ENCODE data around the gene ERBB3. TPM values are rescaled to one million over a fixed set of nuclear protein-coding genes. Genes with fewer than 3 reads are reported as not detected.
A peak's percentile ranks its signal among the peaks of the same experiment; 100 is the strongest.

Gene ERBB3
- polyA plus RNA-seq, 1 of the 3 experiments (the other 2 are of a cell fraction) = 1.4 TPM

- peak overlapping the region in 1 of 2 experiments; percentile 10; a peak in 1 of 4 replicates for H3K27ac ChIP-seq (ENCODE audit: low read depth in 2 of 2, low read length in 1 of 2)
- no peaks in the 10 kb centered on the region for H3K9me2 ChIP-seq
- H3K9ac ChIP-seq = no peak overlapping the region
- H3K79me2 ChIP-seq (ENCODE audit: insufficient read depth) = peaks cover 21% of the 10 kb centered on the region
- TF ChIP-seq USF2 (IDR thresholded peaks at IDR 0.05; ENCODE audit: borderline replicate concordance, low read depth, low read length) = no peak
- TF ChIP-seq, protein P1, sequence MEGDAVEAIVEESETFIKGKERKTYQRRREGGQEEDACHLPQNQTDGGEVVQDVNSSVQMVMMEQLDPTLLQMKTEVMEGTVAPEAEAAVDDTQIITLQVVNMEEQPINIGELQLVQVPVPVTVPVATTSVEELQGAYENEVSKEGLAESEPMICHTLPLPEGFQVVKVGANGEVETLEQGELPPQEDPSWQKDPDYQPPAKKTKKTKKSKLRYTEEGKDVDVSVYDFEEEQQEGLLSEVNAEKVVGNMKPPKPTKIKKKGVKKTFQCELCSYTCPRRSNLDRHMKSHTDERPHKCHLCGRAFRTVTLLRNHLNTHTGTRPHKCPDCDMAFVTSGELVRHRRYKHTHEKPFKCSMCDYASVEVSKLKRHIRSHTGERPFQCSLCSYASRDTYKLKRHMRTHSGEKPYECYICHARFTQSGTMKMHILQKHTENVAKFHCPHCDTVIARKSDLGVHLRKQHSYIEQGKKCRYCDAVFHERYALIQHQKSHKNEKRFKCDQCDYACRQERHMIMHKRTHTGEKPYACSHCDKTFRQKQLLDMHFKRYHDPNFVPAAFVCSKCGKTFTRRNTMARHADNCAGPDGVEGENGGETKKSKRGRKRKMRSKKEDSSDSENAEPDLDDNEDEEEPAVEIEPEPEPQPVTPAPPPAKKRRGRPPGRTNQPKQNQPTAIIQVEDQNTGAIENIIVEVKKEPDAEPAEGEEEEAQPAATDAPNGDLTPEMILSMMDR (IDR thresholded peaks at IDR 0.05) = no peak
- 97% methylated on average over 1 of the region's 1 CpG for WGBS (ENCODE audit: low lambda C conversion rate)
- peaks cover 3% of the 10 kb centered on the region; the same call in 1 of the 2 replicates for H4K20me1 ChIP-seq (ENCODE audit: insufficient read depth)
- no peak for DNase-seq
- POLR2A ChIA-PET = interaction anchor here (0.7 kb wide), 1 partner anchor 56 kb away, joined by 3 read pairs; no protein-coding TSS in a partner anchor
- H3K27me3 ChIP-seq (ENCODE audit: insufficient read depth) = no peaks in the 10 kb centered on the region
- no peak overlapping the region for H3K4me2 ChIP-seq
- peaks cover 51% of the 10 kb centered on the region for H3F3A ChIP-seq (replicated peaks; ENCODE audit: insufficient read depth)
- H2AFZ ChIP-seq (ENCODE audit: low read depth) = no peak overlapping the region
- CTCF ChIA-PET = no interaction called here
- H3K4me1 ChIP-seq (ENCODE audit: control insufficient read depth in 1 of 2, insufficient read depth in 2 of 2, low read depth in 1 of 2, low read length in 1 of 2) = peaks cover 8 to 10% of the 10 kb centered on the region in 2 experiments; a peak in 3 of 4 replicates
- H3K36me3 ChIP-seq (replicated peaks in 1 of 2; ENCODE audit: control insufficient read depth in 1 of 2, insufficient read depth in 2 of 2, low read length in 1 of 2) = peaks cover 40 to 44% of the 10 kb centered on the region in 2 experiments
- H3K4me3 ChIP-seq (ENCODE audit: low read depth in 2 of 2, low read length in 1 of 2) = no peak overlapping the region
- H3K9me3 ChIP-seq = no peaks in the 10 kb centered on the region
Observed at GRCh38 chr12:56114084-56114483, 34.1 kb downstream of the ERBB3 start.

DNA sequence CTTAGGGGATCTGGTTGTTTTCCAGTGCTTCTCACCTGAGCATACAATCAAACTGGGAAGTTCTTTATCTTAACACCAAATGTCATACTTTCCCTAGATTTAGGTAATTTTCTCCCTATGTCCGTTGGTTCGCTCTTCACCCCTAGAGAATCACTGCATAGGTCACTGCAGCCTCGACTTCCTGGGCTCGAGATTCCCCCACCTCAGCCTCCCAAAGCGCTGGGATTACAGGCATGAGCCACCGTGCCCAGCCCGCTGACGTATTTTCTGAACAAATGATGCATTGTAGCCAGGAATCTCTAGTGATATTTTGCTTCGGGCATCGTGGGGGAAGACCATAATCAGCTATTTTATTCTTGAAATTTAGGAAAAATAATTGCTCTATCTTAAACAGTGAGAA is 35.4 kb downstream of the ERBB3 start:
- peak overlapping the region; percentile 89 to 94 for H3K4me3 ChIP-seq (ENCODE audit: low read depth in 2 of 2, low read length in 1 of 2)
- H3K9ac ChIP-seq = peak overlapping the region; percentile 97
- ChIA-PET CTCF (interaction anchor here (0.9 to 16.0 kb wide), 5 partner anchors 11 to 75 kb away, joined by 3 to 272 read pairs (median 4); partner anchors contain the start of genes ERBB3, PA2G4 and SMARCC2), POLR2A (interaction anchor here (1.1 to 2.5 kb wide), 2 partner anchors 8 to 11 kb away, joined by 3 to 33 read pairs; partner anchors contain the start of gene PA2G4)
- whole genome bisulfite sequencing (ENCODE audit: low lambda C conversion rate) = 32% methylated on average over 10 of the region's 10 CpGs
- peak overlapping the region; percentile 93 for H3K4me2 ChIP-seq
- peaks cover 18 to 20% of the 10 kb centered on the region in 2 experiments; a peak in 3 of 4 replicates for H3K4me1 ChIP-seq (ENCODE audit: control insufficient read depth in 1 of 2, insufficient read depth in 2 of 2, low read depth in 1 of 2, low read length in 1 of 2)
- H3K79me2 ChIP-seq (ENCODE audit: insufficient read depth) = peaks cover 33% of the 10 kb centered on the region
- H3K27ac ChIP-seq (ENCODE audit: low read depth in 2 of 2, low read length in 1 of 2) = peak overlapping the region; percentile 93 to 95
- DNase-seq = no peak
- H3K36me3 ChIP-seq (replicated peaks in 1 of 2; ENCODE audit: control insufficient read depth in 1 of 2, insufficient read depth in 2 of 2, low read length in 1 of 2) = peaks cover 34 to 40% of the 10 kb centered on the region in 2 experiments
- TF ChIP-seq POLR2AphosphoS5 (IDR thresholded peaks at IDR 0.05; ENCODE audit: low read depth, low read length) (no peak), MXI1 (IDR thresholded peaks at IDR 0.05; ENCODE audit: low read depth, low read length) (no peak)
- no peaks in the 10 kb centered on the region for H3K9me2 ChIP-seq
- H3K27me3 ChIP-seq (ENCODE audit: insufficient read depth) = no peaks in the 10 kb centered on the region
- peaks cover 54% of the 10 kb centered on the region for H3F3A ChIP-seq (replicated peaks; ENCODE audit: insufficient read depth)
- H2AFZ ChIP-seq (ENCODE audit: low read depth) = peak overlapping the region; percentile 96
- H3K9me3 ChIP-seq = no peaks in the 10 kb centered on the region
- peaks cover 3% of the 10 kb centered on the region; the same call in 1 of the 2 replicates for H4K20me1 ChIP-seq (ENCODE audit: insufficient read depth)

All from SK-N-SH (cell line).